Stimulated activated CD8-positive, alpha-beta memory T cell treated with anti-CD3 and anti-CD28 coated beads, Interleukin-12 subunit alpha, Interleukin-12 subunit beta, amount 100 ng/mL, for 1 hour (primary cell): Measurements from ENCODE around the gene MYOG.

Experiments used
- DNase-seq: peaks from one replicate; pipeline ENCODE4 v3.0.0-alpha.2; 2020; ENCODE audit warnings: low read depth

The MYOG gene

DNA sequence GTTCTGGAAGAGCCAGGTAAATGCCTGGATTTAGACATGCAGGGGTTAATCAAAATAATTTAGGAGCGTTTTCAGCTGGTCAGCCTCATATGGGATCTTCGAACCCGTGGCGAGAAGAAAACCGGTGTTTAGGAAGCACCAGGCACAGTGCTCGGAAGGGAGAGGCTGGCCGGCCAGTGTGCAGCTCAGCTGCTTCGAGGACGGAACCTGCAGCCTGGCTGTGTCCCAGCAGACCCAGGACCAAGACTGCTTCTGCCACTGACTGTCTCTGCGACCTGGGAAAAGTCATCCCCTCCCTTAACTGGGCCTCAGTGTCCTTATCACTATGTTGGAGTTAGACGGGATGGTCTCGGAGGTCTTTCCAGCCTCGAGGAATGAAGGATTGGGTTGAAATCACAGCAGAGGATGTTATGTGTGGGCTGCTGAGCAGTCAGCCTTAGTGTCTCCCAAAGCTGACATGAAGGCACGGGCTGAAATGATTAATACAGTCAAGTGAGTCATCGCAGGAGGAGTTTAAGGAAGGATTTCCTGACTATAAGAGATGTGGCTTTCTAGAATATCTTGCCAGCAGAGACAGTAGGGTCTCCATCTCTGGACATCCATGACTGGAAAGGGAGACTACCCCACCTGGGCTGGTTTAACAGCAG is 38.7 kb downstream of the MYOG start:
- DNase-seq: no peak

DNA sequence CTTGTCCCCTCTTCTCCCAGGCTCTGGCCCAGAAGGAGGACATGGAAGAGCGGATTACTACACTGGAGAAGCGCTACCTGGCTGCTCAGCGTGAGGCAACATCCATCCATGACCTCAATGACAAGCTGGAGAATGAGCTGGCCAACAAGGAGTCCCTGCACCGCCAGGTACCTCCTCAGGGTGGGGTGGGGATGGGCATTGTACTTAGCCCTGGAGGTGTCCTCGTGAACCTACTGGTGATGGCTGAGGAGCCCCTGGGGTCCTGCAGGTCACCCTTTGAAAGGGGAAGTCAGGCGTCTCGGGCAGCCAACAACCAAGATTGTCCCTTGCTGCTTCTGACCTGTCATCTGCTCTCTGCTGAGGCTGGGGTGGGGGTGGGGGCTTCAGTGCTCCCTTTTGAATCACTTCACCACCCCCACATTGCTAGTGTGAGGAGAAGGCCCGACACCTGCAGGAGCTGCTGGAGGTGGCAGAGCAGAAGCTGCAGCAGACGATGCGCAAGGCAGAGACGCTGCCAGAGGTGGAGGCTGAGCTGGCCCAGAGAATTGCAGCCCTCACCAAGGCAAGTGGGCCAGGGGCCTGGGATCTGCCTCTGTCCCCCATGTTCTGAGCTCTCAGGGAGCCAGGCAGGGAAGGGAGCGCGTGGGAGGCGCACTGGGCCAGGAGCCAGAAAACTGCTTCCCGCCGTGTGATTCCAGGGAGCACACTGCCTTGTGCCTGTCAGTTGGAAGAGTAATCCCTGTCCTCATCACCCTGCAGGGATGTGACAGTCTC is 39.8 kb downstream of the MYOG start:
- DNase-seq: no peak

DNA sequence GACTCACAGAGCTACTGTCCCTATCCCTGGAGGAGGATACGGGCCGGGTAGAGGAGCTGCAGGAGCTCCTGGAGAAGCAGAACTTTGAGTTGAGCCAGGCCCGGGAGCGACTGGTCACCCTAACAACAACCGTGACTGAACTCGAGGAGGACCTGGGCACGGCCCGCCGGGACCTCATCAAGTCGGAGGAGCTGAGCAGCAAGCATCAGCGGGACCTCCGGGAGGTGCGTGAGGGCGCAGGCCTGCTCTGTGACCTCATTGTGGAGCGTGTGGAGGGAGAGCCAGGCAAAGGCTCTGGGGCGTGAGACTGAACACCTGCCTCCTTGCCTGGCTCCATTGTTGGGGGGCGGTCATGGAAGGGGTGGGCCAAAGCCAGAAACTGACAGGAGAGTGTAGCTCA is 40.5 kb downstream of the MYOG start:
- no peak for DNase-seq

DNA sequence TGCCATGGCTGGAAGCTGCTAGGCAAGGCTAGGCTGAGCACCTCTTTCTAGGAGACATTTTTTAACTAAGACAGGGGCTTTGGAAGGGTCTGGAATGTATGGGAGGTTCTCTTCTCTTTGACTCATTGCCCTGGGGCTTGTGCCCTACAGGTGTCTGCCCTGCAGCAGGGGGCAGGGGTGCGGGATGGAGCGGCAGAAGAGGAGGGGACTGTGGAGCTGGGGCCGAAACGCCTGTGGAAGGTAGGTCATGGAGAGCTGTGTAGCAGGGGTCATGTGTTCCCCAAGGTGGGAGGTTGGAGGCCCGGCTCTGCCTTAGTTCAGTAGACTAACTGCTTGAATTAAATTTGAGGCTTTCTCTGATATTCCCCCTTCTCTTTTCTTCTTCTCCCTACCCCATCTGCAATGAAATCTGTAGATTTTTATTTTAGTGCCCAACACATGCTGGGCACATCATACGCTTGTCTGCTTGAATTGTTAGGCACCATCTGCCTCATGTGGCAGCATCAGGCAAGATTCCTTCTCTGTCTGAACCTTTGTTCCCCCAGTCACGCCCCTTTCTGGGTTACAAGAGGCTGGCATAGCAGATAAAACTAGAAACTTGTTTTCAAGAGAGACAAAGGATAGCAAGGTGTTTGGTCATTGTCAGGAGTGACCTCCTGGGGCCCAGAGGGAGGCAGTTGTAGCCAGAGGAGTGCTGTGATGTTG is 41.1 kb downstream of the MYOG start:
- DNase-seq: no peak

DNA sequence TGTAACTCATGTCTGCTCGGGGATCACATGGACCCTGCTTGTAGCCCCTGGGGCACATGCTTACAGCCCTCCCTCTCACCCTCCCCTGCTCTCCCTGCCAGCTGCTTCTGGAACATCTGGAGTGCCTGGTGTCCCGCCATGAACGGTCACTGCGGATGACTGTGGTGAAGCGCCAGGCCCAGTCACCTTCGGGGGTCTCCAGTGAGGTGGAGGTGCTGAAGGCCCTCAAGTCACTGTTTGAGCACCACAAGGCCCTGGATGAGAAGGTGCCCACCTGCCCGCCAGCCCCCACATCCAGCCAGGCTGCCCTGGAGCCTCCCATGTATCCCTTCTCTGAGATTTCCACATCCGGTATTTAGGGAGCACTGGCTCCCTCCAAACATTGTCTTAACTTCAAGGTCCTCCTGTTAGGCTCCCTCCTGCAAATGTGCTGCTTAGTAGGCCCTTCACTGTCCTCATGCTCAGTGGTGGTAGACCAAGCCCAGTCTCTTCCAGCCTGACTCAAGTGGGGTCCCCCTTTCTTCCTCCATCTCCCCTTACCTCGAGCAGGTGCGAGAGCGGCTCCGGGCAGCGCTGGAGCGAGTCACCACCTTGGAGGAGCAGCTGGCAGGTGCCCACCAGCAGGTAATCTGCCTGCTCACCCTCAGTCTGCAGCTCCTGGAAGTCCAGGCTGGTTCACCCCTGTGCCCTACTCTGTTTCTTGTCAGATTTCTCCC is 41.8 kb downstream of the MYOG start:
- DNase-seq: no peak

DNA sequence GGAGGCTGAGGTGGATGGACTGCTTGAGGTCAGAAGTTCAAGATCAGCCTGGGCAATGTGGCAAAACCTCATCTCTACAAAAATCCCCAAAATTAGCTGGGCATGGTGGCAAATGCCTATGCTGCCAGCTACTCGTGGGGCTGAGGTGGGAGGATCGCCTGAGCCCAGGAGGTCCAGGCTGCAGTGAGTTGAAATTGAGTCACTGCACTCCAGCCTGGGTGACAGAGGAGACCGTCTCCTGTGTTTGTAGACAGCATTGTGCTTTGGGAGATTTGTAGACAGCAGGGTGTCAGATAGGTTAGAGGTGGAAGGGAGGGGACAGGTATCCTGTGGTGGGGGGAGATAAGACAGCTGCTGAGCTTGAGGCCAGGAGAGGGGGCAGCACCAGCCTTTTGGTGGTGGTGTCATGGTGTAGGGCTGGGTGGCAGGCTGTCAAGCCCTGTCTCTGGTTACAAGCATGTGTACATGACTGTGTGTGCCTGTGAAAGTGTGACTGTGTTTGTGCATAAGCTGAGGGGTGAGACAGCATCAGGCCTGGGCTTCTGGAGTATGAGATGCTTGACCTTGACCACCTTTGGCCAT is 44.4 kb downstream of the MYOG start:
- DNase-seq: no peak

DNA sequence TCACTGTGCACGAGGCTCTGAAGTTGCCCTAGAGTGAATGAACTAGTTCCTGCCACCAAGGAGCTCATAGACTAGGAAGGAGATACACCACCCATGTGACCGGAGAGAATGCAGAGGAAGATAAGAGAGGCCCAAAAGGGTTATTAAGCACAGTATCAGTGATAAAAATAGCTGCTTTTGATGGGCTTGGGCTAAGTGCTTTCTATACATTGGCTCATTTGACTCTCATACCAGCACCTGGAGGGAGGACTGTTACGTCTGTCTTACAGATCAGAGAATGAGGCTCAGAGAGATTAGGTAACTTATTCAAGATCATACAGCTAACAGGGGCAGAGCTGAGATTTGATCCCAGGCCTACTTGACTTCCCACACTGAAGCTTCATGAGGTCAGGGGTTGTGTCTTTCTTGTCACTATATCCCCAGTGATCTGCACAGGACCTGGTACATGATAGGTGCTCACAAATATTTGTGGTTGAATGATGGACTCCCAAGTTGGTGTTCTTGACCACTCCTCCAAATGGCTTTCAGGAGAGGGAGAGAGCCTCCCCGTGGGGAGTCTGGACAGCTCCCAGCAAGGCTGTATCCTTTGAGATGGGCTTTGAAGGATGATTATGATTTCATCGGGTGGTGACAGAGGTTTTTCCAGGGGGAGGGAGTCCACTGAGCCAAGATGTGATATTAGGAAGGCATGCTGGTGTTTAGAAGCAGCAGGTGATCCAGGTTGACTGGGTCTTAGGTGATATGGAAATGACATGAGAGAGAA is 45.1 kb downstream of the MYOG start:
- DNase-seq: no peak

DNA sequence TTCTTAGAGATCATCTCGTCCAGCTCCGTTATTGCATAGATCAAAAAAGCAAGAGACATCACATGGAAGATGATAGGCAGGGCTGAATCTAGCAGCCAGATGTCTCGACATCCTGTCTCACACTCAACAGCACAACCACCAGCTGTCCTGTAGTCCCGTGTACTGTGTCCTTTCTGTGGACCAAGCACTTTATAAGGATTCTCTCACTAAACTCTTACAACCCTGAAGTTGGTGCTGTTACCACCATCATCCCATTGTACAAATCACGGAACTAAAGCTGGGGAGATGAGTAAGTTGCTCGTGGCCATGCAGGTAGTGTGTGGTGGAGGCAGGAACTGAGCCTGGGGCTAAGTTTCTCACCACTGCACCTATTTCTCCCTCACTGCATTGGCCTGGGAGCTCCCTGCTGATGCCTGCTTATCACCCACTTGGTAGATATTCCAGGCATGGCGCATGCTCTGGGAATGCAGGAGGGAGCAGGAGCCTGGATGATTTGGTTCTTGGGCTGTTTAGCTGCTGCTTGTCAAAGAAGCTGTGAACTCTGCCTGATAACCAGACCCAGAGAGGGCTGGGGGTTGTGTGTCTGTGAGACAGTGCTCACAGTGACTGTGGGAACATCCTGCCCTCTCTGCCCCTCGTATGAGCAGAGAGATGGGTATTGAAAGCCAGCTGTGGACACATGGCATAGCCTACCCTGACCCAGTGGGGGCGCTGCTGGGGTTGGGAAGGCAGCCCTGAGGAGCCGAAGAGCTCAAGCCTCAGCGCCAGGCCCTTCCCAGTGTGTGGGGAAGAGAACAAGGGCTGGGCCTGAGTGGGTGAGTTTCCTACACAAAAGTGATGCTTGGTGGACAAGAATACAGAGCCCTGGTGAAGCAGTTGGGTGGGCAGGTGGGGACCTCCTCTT is 46.0 kb downstream of the MYOG start:
- no peak for DNase-seq

DNA sequence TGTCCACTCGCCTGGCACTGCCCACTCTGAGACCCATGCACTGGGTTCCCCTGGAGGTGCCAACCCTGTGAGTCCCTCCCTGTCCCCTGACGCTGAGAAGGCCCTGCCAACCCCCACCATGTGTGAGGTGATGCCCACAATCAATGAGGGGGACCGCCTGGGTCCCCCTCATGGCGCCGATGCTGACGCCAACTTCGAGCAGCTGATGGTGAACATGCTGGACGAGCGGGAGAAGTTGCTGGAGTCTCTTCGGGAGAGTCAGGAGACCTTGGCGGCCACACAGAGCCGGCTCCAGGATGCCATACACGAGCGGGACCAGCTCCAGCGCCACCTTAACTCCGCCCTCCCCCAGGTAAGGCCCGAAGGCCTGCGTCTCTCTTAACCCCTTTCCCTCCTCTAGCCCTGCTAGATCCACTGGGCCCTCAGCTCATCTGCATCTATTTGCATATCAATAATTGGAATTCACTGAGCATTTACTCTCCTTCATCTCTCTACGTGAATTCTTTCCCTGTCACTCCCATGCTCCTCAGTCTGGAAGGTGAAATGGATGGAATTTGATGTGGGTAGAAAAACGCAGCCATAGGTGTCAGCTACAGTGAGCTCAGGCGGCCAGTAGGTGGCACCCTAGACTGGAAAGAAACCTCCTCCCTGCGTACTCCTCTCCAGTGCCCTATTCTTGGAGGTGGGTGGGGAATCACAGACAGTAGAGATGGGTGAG is 46.8 kb downstream of the MYOG start:
- DNase-seq: peak; percentile 46

DNA sequence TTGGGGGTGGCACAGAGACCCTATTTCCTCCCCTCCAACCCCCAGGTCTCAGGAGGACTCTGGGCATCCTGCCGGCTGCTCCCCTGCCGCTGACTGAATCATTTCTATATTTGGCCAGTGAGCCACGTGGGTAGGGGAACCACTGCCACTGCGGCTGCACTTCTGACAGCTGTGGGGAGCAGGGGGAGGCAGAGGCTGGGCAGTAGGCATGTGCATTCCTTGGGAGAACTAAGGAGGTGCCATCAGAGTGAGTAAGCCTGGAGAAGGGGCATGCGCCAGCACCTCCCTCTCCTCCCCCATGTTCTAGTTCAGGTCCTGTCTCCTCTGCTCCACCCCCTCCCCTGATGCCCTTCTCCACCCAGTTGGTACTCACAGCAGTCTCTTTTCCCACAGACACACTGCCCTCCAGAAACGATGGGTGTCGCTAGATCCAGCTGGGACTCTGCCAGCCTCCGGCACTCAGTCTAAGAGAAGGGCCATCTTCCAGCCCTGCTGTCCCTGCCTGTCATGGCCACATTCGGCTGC is 47.5 kb downstream of the MYOG start:
- DNase-seq: no peak

DNA sequence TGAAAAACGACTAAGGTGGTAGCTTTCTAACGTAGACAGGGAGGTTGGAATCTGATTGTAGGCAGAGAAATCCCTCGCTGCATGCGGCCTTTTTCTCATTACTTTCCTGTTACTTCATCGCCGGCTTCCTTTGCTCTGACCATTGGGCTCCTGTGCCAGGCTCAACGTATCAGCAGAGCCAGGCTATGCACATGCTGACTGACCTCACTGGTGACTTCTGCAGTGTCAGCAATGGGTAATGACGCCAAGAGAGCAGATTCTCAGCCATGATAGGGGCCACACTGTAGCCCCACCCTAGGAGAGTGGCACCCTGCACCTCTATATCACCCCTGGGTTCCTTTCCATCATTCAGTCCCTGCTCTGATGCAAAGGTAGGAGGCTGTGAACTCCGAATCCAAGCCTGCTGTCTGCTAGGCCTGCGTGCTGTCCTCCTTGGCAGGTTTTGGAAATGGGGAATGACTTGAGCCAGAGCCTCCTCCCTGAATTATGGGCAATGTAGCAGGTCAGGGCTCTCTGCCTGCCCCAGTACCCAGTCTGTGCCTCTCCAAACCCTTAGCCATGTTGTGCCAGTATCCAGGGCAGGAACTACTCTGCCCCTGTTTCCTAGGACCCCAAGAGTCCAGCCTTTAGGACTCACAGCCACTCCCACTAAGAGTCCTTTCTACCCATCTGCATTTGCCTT is 48.2 kb downstream of the MYOG start:
- DNase-seq: no peak

DNA sequence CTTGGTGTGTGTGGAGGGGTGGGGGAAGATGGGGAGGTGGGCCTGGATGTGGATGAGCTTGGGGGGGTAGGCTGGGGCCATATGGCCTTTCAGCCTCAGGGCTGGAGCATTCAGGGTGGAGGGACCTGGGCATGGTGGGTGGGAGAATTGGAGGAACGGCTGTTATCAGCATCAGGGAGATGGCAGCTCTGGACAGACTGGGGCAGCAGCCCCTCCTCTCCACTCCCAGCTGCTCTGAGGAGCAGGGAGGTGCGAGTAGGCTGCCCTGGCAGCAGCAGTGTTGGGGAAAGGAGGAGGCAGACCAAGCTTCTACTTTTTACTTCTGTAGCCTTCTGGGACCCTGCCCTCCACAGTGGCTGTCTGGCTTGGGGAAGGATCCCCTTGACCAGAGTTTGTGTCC is 49.3 kb downstream of the MYOG start:
- no peak for DNase-seq

DNA sequence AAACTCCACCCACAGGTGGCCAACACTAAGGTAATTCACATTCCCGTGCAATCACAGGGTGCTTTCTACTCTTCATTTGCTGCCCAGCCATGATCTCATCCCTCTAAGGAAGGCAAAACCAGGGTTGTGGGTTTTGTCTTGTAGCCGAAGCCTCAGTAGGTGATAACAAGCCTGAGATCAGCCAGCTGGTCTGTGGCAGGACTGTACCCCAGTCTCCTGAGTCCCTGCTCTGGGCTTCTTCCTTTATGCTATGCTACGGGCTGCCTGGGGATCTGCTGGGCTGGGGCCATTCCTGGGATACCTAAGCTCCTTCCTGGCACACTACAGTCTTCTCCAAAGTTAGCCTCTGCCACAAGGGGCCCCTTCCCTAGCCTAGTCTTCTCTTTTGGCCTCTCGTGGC is 49.7 kb downstream of the MYOG start:
- no peak for DNase-seq

DNA sequence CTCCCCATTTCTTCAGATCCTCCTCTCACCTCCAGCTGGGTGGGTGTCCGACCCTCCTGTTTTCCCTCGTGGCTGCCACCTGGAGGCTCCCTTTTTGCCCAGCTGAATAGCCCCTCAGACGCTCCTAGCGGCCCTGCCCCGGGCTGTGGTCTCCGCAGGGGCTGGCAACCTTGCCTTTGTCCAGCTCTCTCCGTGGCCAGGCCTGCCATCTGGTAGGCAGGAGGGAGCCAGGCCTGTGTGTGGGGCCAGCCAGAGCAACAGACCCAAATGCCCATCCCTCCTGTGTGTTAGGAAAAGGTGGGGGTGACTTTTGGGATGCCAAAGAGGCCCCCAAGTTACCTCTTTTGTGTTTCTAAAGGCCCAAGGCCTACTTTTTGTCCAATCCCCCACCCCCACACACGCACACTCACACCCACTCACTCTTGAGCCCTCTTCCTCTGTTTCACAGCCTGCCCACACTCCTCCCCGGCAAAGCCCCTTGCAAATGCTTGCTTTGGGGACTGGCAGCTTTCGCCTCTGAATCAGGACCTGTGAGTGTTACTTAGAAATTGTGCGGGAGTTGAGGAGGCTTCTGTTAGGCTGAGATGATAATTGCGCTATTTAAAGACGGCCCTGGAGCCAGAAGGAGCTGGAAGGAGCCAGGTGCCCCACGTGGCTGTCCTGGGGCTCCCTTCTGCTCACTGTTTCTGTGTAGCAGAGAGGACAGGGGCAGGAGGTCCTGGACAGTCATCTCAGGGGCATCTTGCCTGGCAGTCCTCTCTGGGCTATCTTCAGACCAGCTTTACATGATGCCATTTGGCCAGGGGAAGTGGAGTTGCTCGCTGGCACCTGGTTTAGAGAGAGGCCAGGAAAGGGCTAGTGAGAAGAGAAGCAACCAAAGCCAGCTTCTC is 50.5 kb downstream of the MYOG start:
- no peak for DNase-seq

DNA sequence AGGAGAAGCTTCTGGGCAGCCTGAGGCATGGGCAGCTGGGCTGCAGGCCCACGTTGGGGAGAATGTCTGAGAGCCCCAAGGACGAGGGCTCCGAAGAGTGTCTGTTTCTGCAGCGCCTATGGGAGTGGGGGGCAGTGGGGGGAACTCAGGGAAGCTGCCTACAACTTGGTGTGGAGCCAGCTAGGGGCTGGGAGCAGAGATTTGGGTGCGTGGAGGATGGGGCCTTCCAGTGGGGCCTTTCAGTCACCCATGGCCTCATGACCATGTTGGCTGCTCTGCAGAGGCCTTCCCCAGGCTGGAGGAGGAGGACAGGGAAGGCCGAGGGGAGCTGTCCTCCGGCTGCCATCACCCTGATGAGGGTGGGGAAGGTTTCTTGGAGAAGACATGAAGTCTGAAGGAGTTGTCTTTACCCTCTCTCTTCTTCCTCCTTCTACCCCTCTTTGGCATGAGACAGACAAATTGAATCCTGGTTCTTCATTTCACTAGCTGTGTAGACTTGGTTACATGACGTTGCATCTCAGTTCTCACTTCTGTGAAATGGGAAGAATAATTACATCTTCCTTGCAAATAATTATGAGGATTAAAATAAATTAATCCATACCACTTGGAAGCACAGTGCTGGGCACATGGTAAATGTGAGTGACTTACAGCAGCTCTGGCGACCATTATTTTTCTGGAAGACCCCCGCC is 51.2 kb downstream of the MYOG start:
- DNase-seq: no peak

DNA sequence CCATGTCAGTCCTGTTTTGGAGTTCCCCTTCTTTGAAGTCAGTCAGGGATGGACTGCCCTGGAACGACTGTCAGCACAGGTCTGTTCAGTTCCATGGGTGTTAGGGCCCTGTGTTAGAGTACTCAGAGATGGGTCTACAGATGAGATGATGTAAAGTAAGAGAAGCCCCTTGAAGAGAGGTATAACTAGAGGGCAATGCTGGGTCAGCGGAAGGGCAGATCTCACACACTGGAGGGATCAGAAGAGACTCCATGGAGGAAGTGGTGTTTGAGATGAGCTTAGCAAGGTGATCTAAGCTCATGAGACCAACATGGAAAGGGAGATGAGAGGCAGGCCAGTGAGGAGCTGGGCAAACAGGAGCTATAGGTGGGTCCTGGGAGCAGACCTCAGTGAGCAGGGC is 51.9 kb downstream of the MYOG start:
- DNase-seq: no peak

DNA sequence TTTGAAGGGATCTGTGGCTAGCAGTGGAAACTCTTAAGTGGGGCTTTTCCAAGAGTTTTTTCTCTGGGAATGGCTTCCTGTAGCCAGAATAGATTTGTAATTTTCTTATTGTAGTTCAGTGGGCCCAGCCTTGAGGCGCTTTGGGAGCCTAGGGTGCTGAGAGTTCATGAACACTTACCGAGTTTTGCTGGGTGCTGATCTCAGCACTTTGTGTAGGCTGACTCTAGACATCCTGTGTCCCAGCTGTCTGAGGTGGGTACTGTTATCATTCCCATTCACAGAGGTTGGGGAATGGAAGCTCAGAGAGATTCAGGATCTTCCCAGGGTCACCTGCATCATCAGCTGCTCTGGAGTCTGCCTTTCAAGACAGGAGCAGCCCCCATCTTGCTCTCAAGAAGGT is 52.5 kb downstream of the MYOG start:
- no peak for DNase-seq
